DOHH2 (cell line): Measurements from ENCODE around the gene RPS29.

ENCODE experiments used
- CTCF ChIP-seq: fragments of 200-600 bp; sonication (generic); IDR thresholded peaks from one replicate; pipeline ENCODE4 v1.5.1; 2014; ENCODE audit warnings: antibody characterized with exemption, mild to moderate bottlenecking, low read depth, low read length; ENCODE audit not compliant: poor library complexity, severe bottlenecking
- EZH2phosphoT487 ChIP-seq: fragments of 200-600 bp; sonication (generic); IDR thresholded peaks from 2 replicates; pipeline ENCODE4 v1.6.1; 2017; ENCODE audit warnings: borderline replicate concordance, mild to moderate bottlenecking, antibody characterized with exemption, low read length, moderate library complexity, mixed read lengths

- TF ChIP-seq CTCF (no peak), EZH2phosphoT487 (no peak)
These were observed 35.1 kb upstream of the RPS29 start for GRCh38 chr14:49621114-49621881.
